Stimulated activated CD8-positive, alpha-beta memory T cell treated with anti-CD3 and anti-CD28 coated beads, Interleukin-15, amount 100 ng/mL, for 24 hours (primary cell): ENCODE results near the gene GEMIN2.
"Not testable (repeated sequence)": the region's sequence is repeated elsewhere in the genome, so short reads cannot be mapped to it uniquely, and the experiment has no call there.

Source experiments
- DNase-seq: peaks from one replicate; pipeline ENCODE4 v3.0.0-alpha.2; 2020; ENCODE audit warnings: low read depth

Gene GEMIN2

DNA sequence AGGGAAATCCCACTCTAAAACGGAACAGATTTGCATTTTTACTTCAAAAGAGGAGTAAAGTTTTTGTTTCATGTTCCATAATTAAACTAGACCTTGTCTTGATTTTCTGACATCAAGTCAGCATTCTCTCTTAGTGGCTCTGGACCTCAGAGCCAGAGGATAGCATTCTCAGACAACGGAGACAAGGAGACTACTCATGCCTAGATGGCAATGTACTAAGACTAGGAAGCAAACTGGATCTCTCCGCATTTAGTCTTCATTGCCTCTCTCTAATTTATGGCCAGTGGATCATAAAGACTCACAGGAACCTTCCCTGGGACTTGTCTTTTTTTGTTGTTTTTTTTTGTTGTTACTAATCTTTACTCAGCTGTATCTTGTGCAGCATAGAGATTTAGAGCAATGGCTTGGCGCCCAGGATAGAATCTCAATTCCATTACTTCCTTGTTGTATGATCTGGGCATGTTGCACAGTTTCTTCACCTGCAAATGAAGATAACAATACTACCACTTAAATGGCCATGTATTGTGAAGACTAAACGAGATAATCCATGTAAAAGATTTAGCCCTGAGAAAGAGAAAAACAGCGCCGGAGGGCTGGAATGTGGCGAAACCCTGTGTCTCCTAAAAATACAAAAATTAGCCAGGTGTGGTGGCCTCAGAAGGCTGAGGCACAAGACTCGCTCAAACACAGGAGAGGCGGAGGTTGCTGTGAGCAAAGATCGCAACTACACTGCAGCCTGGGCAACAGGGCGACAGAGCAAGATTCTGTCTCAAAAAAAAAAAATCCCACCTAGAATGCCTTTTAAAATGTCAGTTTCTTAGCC lies 4.0 kb upstream of the GEMIN2 start:
- DNase-seq: no peak

- no peak for DNase-seq
Measured at GRCh38 chr14:39113685-39114072, 444 bp upstream of the GEMIN2 start.

GRCh38 chr14:39122330-39123138 lies 8.4 kb downstream of the GEMIN2 start:
- no peak for DNase-seq

GRCh38 chr14:39137835-39138234 lies 23.7 kb downstream of the GEMIN2 start:
- DNase-seq: not testable (repeated sequence)

- no peak for DNase-seq
Measured at GRCh38 chr14:39138440-39138839, 24.3 kb downstream of the GEMIN2 start.

DNA sequence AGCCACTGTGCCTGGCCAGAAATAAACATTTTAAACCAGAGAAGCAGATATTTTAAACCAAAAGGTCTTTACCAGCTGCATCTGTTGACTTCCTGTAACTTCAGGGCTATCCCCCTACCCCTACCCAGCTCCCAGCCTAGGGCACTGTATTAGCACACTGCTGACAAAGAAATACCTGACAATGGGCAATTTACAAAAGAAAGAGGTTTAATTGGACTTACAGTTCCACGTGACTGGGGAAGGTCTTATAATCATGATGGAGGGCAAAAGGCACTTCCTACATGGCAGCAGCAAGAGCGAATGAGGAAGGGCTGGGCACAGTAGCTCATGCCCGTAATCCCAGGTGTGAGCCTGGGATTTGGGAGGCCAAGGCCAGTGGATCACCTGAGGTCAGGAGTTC lies 26.0 kb downstream of the GEMIN2 start:
- no peak for DNase-seq

DNA sequence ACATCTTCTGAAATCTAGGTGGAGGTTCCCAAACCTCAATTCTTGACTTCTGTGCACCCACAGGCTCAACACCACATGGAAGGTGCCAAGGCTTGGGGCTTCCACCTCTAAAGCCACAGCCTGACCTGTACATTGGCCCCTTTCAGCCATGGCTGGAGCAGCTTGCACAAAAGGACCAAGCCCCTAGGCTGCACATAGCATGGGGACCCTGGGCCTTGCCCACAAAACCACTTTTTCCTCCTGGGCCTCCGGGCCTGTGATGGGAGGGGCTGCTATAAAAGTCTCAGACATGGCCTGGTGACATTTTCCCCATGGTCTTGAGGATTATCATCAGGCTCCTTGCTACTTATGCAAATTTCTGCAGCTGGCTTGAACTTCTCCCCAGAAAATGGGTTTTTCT lies 27.5 kb downstream of the GEMIN2 start:
- DNase-seq: not testable (repeated sequence)

DNA sequence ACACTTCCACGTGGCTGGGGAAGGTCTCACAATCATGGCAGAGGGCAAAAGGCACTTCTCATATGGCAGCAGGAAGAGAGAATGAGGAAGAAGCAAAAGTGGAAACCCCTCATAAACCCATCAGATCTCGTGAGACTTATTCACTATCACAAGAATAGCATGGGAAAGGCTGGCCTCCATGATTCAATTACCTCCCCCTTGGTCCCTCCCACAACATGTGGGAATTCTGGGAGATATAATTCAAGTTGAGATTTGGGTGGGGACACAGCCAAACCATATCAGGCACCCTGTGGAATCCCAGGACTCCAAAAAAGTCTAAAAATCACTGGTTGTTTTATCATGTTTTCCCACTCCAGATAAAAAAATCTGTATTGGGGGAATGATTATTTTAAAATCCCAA lies 29.1 kb downstream of the GEMIN2 start:
- not testable (repeated sequence) for DNase-seq

DNA sequence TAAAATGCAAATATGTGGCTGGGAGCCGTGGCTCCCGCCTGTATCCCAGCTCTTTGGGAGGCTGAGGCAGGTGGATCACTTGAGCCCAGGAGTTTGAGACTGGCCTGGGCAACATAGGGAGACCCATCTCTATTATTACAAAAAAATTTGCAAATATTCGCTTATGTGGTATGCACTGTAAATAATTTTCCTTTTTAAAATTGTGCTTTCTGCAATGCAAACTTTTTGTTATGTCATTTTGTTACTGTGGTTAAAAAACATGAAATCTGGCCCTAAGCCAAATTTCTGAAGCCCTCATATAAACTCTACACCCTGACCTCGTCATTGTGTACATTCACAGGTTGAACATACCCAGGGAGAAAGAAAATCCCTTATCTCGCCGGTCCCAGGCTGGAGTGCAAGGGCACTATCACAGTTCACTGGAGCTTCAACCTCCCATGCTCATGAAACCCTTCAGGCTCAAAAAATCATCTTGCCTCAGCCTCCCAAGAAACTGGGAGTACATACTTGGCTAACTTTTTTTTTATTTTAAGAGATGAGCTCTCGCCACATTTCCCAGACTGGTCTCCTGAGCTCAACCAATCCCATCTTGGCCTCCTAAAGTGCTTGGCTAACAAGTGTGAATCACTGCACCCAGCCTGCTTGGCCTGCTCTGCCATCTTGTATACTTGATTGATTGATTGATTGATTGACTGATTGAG lies 31.3 kb downstream of the GEMIN2 start:
- no peak for DNase-seq

DNA sequence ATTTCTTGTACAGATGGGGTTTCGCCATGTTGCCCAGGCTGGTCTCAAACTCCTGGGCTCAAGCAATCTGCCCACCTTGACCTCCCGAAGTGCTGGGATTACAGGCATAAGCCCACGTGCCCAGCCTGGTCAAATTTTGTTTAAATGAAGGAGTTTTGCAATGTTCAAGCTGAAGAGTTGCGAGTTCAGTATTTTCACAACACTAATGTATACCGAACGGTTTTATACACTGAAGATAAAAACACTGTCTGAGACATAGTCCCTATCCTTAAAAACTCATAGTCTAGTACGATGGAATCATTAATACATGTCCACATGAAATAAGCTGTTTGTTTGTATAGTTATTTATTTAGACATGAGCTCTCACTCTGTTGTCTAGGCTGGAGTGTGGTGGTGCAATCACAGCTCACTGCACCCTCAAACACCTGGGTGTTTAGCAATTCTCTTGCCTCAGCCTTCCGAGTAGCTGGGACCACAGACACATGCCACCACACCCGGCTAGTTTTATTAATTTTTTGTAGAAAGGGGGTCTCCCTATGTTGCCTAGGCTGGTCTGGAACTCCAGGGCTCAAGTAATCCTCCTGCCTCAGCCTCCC lies 40.6 kb downstream of the GEMIN2 start:
- no peak for DNase-seq

DNA sequence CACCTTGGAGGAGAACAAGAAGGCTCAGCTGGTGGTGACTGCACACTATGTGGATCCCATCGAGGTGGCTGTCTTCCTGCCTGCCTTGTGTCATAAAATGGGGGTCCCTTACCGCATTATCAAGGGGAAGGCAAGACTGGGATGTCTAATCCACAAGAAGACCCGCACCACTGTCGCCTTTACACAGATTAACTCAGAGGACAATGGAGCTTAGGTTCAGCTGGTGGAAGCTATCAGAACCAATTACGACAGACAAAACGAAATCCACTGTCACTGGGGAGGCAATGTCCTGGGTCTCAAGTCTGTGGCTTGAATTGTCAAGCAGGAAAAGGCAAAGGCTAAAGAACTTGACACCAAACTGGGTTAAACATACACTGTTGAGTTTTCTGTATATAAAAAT lies 43.4 kb downstream of the GEMIN2 start:
- no peak for DNase-seq

GRCh38 chr14:39158222-39158858 lies 44.2 kb downstream of the GEMIN2 start:
- no peak for DNase-seq

DNA sequence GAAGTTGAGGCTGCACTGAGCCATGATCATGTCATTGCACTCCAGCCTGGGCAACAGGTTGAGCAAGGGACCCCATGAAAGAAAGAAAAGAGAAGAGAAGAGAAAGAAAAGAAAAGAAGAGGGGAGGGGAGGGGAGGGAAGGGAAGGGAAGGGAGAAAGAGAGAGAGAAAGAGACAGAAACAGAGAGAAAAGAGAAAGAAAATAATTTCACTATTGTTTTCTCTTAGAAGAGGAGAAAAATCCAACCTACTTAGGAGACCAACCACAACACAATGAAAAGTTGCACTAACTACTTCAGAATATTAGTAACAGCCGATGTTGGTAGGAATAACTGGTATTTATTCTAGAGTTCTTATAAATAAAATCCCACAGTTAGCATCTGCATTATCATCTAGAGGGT lies 46.4 kb downstream of the GEMIN2 start:
- DNase-seq: no peak

GRCh38 chr14:39167797-39168320 lies 53.7 kb downstream of the GEMIN2 start:
- not testable (repeated sequence) for DNase-seq

GRCh38 chr14:39168591-39168990 lies 54.5 kb downstream of the GEMIN2 start:
- no peak for DNase-seq

- DNase-seq: no peak
Measured at GRCh38 chr14:39169541-39169900, 55.4 kb downstream of the GEMIN2 start.

GRCh38 chr14:39173198-39173597 lies 59.1 kb downstream of the GEMIN2 start:
- no peak for DNase-seq

DNA sequence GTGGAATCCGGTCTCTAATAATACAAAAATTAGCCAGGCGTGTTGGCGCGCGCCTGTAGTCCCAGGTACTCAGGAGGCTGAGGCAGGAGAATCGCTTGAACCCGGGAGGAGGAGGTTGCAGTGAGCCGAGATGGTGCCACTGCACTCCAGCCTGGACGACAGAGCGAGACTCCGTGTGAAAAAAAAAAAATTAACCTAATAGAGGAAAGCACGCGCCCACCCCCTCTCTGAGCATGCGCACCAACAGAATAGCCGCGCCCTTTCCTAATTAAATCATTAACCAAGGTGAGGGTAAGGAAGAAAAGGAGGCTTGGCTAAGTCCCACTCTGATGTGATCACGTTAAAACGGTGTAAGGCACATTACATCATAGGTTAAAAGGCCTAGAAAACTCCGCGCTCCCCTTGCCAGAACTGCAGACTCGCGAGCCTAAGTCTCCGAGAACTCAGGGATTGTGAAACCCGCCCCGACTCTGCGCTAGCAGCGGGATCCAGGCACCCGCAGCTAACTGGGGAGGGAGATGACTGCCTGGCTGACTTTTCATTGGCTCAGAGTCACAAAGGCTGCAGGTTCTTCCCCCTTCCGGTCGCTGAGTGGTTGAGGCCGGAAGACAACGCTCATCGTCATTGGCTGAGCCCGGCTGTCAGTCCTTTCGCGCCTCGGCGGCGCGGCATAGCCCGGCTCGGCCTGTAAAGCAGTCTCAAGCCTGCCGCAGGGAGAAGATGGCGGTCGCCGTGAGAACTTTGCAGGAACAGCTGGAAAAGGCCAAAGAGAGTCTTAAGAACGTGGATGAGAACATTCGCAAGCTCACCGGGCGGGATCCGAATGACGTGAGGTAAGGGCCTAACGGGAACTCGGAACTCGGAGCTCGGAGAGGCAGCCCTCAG lies 60.7 kb downstream of the GEMIN2 start, which contains the start of gene PNN:
PNN (plus strand) TSS at position 695 of the 885 bp plus-strand sequence; CDS start at position 721, 26 bp downstream.
- DNase-seq: peak; percentile 88

DNA sequence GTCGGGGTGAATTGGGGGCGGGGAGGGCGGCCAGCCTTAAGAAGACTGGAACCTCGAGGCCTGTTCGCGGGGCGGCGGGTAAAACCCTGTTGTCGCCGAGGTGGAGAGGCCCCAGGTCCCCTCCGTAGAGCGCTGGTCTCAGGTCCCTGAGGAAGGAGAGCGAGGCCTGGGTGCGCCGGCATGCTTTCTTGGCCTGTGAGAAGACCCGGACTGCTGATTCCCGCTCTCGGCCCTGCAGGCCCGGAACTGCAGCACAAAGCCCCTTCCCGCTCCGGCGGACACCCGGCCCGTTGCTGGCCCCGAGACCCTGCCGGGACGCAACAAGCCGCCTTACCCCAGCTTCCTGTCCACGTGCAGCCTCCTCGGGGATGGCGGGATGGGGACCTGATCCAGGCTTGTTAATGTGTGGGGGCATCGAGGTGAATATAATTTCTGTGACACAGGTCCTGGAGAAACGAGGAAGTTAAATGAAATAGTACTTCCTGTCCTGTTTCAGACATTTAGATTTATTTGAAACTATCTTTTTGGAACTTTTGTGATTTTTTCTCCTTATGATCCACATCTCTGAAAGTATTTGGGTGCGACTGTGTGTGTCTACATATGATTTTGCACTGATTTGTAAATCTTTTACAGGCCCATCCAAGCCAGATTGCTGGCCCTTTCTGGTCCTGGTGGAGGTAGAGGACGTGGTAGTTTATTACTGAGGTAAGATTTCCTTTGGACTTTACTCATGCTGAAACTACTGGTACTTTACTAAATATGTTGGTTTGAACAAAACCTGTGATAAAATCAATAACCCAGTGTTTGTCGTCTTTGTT lies 61.5 kb downstream of the GEMIN2 start:
- DNase-seq: no peak
